HG03354 (cell line): ENCODE measurements around the gene RALGAPB.

ENCODE experiments used
- ATAC-seq: cut with Tn5 transposase; IDR thresholded peaks from one replicate; pipeline ENCODE4 v1.9.1; 2021; ENCODE audit warnings: mild to moderate bottlenecking; ENCODE audit not compliant: unreplicated experiment, poor library complexity, severe bottlenecking

RALGAPB gene

DNA sequence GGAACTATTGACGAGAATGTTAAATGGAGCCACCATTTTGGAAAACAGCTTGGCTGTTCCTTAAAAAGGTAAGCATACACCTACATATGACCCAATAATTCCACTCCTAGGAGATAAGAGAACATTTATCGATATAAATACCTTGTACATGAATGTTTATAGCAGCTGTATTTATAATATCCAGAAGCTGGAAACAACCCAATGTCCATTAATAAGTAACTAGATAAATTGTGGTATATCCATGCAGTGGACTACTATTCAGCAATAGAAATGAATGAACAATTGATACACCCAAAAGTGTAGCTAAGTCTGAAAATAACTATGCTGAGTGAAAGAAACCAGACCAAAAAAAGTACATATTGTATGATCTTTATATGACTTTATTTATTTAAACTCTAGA, 66.1 kb downstream of the RALGAPB start:
- ATAC-seq = no peak

DNA sequence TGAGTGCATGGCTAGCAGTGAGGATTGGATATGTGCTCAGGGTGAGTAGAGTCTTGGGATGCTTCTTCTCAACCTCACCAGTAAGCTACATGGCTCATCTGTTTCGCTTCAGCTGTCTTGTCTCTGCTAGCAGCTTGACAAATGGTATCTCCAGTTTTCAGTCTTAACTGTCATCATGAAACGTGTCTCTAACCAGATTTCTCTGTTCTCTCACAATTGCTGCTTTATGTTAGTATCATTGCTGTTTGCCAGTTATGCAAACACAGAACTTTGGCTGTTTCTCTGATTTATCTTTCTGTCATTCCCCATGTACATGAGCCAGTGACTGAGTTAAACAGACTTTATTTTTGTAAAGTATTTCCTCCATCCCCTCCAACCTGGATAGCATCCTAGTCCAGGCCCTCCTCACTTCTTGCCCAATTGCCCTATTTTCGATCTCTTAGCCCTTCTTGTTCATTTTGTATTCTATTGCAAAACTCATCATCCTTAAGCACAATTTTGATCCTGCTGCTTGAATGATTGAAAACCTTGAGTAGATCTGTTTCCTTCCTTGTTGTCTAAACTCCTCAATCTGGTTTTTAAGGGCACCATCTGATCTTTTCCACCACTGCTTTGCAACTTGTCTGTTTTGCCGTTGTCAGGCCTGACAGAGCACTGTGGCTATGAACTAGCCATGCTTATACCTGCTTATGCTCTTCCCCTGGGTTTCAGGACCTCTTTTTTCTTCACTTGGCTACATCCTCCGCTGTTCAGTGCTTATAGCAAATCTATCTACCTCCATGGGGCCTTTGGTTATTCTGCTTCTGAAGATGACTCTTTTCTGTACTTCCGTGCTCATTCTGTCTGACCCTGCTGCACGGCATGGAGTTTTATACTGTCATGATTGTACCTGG, 70.6 kb downstream of the RALGAPB start:
- ATAC-seq = no peak

DNA sequence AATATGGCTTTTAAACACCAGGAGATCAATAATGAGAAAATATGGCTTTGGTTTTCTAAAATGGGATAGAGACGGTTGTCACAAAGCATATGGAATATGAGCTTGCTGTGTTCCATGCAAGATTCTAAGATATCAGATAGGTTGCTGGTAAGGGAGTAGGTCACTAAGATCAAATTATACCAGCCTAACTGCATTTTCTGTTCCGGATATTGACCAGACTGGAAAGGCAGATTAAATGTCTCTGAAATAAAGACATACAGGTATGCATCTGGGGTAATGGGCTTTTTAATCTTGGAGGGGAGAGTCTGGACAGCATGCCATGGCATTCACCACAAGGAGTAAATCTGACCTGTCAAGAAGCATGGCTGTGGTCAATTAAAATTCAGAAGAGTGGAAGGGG, 73.1 kb downstream of the RALGAPB start:
- no peak for ATAC-seq

DNA sequence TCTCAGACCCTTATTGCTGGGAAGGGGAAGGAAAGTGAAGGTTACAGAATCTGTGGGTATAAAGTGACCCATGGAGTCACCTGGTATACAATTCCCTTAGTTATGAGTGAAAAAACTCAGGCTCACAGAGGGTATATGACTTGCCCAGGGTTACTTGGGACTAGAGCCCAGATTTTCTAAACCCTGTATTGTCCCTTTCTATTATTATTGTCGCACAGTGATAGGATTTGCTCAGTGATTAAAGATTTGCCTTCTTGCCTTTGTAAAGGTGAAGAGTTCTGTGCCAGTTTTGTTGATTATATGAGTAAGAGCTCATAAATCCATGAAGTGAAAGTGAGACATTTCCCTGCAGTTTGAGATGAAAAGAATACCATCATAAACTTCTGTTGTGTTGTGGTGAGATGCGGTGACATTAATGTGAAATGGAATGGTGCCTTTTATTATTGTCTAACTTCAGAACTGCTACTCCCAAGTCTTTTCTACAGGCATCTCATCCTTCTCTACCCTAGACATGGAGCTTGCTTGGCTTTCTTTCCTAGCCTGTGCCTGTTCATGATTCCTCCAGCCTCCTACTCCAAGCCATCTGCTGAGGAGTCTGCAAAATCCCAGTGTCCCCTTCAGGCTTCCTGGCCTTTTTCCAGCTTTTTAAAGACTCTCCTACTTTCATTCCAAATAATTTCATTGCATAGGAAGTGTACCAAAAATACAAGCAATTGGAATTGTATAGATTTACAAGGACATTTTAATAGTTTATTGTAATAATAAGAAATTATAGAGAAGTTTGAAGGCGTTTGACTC, 74.8 kb downstream of the RALGAPB start:
- no peak for ATAC-seq

DNA sequence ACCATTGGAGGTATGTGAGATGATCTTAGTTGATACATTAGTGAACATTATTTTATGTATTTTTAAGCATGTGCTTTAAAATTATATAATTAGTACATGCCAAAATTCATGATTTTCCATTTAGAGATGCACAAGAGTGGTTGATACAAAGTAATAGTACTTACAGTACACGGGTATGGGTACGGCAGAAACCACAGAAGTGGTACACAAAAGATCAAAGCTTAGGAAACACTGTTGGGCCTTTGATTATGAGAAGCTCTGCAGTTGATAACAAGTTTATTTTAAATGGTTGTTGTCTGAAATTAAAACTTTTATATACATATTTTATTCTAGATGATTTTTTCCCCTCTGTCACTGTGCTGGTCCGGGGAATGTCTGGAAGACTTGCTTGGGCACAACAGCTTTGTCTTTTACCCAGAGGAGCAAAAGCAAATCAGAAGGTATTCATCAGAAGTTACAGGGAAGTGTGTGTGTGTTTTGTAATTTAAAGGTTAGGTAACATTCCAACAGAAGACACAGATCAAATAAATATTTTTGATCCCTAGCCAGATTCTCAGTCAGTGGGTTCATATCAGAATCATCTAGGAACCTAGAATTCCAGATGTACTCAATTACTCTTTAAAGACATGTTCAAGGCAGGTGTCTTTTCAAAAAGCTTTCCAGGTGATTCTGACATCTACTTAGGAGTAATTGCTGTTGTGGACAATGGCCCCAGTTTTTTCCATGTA, 75.9 kb downstream of the RALGAPB start:
- ATAC-seq = no peak

DNA sequence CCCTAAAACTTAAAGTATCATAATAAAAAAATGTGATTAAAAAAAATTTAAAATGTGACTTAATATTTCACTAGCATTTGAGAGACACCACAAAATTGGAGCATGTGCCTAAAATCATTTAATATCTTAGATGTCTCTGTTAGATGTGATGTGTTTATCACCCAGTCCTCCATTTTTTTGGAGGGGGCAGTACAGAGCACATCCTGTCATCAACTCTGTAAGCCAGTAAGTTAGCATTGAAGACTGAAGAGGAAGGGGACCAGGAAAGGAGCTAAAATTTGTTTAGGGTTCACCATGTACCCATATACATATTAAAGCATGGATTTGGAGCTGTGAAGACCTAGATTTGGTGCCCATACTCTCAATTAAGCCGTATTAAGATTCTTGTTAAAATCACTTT, 77.6 kb downstream of the RALGAPB start:
- ATAC-seq = no peak

DNA sequence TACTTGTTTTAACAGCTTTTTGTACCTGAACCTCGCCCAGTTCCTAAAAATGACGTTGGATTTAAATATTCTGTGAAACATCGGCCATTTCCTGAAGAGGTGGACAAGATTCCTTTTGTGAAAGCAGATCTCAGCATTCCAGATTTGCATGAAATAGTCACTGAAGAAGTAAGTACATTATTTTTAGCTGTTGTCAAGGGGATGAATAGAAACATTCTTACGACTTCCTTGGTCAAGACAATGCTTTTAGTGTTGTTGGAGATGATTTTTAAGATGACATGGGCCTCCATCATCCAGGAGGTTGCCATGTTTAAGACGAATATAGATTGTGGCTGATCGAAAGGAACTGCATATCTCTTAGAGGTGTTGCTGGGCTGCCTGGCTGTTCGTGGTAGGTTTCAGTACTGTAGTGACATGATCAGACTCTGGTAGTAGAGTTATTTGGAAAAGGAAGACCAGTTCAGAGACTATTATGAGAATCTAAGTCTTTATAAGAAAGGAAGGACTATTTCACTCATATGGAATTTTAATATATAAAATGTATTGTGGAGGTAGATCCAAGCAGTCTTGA, 78.5 kb downstream of the RALGAPB start:
- ATAC-seq = no peak

DNA sequence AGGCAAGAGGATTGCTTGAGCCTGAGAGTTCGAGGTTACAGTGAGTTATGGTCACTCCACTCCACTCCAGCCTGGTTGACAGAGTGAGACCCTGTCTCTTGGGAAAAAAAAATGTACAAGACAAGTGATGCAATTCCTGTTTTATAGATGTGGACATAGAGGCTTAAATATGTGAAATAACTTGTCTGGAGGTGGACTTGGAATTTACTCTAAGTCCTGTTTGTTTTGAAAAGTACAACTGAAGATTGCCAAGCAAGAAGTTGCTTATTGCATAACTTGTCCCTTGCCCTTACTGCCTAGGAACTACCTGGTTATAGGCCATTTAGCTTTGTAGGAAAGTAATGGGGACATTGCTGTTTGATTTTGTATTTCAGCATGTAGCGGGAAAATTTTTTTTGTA, 82.3 kb downstream of the RALGAPB start:
- no peak for ATAC-seq

DNA sequence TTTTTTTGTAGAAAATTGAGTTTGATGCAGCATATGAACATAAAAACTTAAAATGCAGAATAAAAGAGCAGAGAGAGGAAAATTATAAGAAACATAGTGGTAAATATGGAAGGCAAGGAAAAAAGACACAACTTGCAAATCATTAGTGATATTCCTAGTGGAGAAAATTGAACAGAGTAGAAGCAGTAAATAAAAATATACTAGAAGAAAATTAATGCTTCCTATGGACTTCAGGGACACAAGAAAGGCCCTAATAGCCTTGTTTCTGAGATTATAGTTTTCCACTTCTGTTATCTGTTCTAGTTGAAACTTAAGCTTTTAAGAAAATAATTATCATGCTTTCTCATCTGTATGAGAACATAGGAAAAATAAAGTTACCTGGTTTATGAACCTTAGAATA, 82.8 kb downstream of the RALGAPB start:
- no peak for ATAC-seq

DNA sequence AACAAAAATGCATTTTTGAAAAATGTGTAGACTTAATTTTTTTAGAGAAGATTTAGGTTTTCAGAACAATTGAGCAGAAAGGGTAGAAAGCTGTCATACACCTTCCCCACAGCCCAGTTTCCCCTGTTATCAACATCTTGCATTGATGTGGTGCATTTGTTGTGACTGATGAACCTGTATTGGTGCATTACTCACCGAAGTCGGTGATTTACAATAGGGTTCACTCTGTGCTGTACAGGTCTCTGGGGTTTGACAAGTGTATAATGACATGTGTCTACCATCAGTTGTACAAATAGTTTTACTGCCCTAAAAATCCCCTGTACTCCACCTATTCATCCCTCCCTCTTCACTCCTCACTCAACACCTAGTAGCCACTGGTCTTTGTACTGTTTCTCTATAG, 84.5 kb downstream of the RALGAPB start:
- no peak for ATAC-seq

DNA sequence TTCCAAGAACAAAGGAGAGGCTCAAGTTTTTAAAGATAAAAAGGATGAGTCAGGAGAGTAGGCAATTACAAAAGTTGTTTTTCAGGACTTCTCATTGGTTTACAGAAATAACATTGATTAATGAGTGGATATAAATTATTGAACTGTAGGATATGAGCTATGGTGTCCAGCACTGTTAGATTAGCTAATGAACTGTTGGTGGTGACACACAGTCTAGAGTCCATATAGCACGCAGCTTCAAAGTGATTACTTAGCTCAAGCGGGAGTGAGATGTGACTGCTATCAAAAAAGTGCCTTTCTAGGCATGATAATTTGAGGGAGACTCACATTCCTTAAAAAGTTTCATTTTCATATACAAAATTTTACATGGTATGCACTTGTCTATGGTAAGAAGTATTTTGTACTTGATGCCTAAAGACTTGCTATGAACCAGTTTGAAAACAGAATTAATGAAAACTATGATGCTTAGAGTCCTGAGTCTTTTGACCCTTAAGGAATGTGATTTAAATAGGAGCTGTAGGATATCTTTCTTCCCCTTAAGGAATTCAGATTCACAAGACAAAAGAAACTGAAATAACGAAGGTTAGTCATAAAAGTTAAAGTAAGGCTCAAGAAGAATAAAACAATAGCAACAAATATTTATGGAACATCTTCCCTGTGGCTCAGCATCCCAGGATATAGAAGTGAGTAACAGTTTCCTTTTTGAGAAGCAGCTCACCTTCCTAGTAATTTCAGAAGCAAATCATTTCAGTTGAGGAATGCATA, 86.1 kb downstream of the RALGAPB start:
- no peak for ATAC-seq

DNA sequence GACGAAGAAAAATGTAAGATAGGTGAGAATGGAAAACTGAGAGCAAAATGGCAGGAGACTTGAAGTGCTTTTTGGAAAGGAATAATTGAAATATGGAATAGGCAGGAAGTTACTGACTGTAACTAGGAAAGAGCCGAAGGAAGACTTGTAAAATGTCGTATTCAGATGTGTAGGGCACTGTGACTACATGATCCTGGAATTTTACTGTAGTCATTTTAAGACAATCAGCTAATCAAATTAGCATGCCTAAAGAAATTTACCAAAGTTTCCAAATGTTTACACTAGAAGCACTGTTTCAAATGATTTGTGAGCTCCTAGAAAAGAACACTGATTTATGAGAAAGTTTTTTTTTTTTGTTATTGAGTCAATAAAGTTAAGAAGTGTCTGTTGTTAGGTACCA, 87.1 kb downstream of the RALGAPB start:
- ATAC-seq = no peak

DNA sequence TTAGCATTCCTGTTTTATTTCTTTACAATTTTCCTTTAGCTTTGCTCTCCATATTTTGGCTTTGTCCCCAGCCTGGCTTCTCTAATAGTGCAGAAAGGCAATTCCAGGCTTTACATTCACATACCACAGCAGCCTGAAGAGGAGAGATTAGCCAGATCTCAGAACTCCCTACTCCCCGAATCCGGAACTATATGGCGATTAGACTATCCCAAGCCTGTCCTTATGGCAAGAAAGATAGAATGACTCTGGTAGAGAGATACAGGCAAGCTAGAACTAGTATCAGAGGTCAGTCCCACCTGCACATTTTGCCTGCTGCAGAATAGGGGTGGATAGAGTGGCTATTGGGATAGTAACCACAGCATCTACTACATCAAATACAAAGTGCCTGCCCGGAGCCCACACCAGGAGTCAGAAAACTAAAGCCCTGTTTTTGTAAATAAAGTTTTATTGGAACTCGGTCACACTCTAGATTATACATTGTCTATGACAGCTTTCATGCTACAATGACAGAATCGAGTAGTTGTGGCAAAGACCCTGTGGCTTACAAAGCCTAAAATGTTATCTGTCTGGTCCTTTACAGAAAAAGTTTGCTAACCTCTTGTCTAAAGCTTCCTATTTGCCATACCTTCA, 91.3 kb downstream of the RALGAPB start:
- no peak for ATAC-seq

DNA sequence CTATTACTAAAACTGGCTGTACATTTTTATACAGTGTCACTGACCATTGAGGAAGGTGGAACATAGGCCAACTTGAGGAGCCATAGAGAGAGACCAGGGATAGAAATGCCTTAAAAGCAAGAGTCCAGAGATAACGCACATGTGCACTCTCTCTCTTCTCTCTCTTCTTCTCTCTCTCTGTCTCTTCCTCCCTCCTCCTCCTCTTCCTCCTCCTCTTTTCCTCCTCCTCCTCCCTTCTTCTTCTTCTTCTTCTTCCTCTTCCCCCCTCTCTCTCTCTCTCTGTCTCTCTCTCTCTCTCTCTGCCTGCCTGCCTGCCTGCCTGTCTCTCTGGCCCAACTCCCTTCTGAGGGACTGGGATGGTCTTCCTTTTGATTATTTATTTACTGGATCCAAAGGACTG, 92.0 kb downstream of the RALGAPB start:
- no peak for ATAC-seq

DNA sequence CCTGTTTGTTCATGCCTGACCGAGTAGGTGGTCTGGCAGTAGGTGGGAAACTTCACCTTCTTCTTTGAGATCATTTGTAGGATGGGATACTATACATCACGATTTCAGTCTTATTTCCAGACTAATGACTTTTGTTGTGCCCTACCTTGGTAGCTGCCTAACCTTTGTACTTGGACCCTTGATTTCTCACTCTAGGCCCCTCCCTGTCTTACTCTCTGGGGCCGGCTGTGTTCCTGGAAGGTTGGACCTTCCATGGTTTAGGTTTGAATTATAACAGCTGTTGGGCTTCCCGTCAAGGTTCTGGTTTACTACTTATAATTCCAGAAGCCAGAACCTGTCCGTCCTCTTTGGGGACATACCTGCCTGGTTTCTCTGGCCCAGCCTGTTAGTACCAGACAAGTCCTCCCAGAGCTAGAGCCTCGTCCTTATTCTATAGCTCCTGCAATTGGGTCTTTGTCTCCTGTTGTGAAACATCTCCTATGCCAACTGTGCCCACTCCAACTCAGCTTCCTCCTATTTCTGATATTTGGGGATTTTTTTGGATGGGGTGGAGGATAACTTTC, 93.5 kb downstream of the RALGAPB start:
- ATAC-seq = no peak

DNA sequence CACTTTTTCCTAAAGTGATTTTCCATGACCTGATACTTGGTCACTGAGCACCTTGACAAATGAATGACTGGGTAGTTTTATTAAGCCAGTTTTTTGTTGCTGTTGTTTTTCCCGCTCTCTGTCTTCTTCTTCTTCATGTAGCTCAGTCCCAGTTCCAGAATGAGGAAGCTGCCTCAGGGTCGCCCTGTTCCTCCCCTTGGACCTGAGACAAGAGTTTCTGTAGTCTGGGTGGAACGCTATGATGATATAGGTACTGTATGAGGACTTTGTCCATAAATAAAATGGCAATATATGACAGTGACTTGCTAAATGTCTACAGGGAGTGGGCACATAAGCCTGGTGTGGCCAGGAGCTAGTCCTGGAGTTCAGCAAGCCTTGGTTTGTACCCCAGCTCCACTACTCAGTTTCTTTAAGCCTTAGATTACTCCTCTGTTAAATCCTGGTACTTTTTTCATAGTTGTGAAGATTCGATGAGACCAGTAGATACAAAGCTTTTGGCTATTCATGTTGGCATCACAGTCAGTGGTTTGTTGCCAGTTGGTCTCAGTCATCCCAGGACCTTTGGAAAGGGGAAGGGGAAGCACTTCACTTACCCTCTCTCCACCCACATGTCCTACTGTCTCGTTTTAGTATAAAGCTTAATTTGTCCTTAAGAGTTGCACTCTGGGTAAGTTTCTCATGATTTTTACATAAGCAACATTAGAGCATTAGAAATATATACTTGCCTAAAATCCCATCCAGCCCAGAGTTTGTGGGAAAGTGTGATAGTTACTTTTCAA, 97.3 kb downstream of the RALGAPB start:
- no peak for ATAC-seq

DNA sequence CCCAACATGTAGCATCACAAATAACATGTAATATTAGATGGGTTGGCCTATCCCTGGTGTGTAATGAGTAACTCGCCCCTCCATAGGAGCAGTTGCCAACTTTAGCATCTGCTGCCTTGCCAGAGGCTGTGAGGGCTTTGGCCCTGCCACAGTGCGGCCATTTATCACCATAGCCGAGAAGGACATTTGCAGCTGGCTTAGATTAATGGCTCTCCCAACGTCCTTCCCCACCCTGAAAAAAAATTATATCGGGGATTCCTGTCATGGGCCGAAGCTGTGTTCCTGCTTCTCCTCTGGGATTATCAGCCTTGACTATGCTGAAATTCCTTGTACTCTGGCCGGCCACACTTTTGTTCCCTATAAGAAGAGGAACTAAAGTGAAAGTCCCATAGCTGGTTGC, 100.8 kb downstream of the RALGAPB start:
- ATAC-seq = no peak
